HG02588 (cell line): Measurements from ENCODE around the gene CAMK2G.
"Not testable (repeated sequence)": the region's sequence is repeated elsewhere in the genome, so short reads cannot be mapped to it uniquely, and the experiment has no call there.

Experiments used
- ATAC-seq: cut with Tn5 transposase; IDR thresholded peaks from one replicate; pipeline ENCODE4 v1.9.1; 2021; ENCODE audit warnings: mild to moderate bottlenecking, moderate library complexity; ENCODE audit not compliant: unreplicated experiment

The CAMK2G gene

GRCh38 chr10:73874267-73875138 is at the start of gene CAMK2G:
CAMK2G (minus strand) TSS chr10:73874555; CDS start chr10:73874461, 94 bp downstream.
- ATAC-seq = peak; percentile 82

- no peak for ATAC-seq
Observed at GRCh38 chr10:73922864-73923133, 48.4 kb upstream of the CAMK2G start.

GRCh38 chr10:73922007-73922863 is 47.9 kb upstream of the CAMK2G start:
- no peak for ATAC-seq

- no peak for ATAC-seq
Observed at GRCh38 chr10:73920089-73920488, 45.7 kb upstream of the CAMK2G start.

GRCh38 chr10:73919481-73919880 is 45.1 kb upstream of the CAMK2G start:
- ATAC-seq = not testable (repeated sequence)

GRCh38 chr10:73917566-73918305 is 43.4 kb upstream of the CAMK2G start:
- no peak for ATAC-seq

- ATAC-seq = peak; percentile 50
Observed at GRCh38 chr10:73916761-73917470, 42.6 kb upstream of the CAMK2G start.

GRCh38 chr10:73915206-73915851 is 41.0 kb upstream of the CAMK2G start:
- no peak for ATAC-seq

GRCh38 chr10:73914036-73914435 is 39.7 kb upstream of the CAMK2G start:
- ATAC-seq = no peak

GRCh38 chr10:73911553-73912004 is 37.2 kb upstream of the CAMK2G start:
- no peak for ATAC-seq

GRCh38 chr10:73910764-73911552 is 36.6 kb upstream of the CAMK2G start, which contains the start of gene PLAU:
PLAU (plus strand) TSS chr10:73911132; CDS start chr10:73911556, 424 bp downstream.
- ATAC-seq = no peak

- no peak for ATAC-seq
Observed at GRCh38 chr10:73910401-73910763, 36.0 kb upstream of the CAMK2G start.

- no peak for ATAC-seq
Observed at GRCh38 chr10:73909540-73910115, 35.3 kb upstream of the CAMK2G start.

GRCh38 chr10:73908853-73909539 is 34.6 kb upstream of the CAMK2G start:
- peak; percentile 52 for ATAC-seq

GRCh38 chr10:73907841-73908517 is 33.6 kb upstream of the CAMK2G start:
- ATAC-seq = no peak

- ATAC-seq = no peak
Observed at GRCh38 chr10:73906524-73907447, 32.4 kb upstream of the CAMK2G start.
